Lung (tissue), 12 donors: ENCODE results near the gene DDB1. TPM values are rescaled to one million over a fixed set of nuclear protein-coding genes. Genes with fewer than 3 reads are reported as not detected.

Experiments used
- ATAC-seq: fragments of 200-7000 bp; cut with Tn5 transposase; one replicate; pipeline ENCODE4 v1.9.1; 2020; ENCODE audit warnings: moderate number of reproducible peaks; ENCODE audit not compliant: insufficient read depth, low FRiP score
- DNase-seq, 3 donors: peaks; one replicate each; pipeline ENCODE4 v3.0.0-alpha.2; 2013 to 2017
- H3K27ac ChIP-seq, 2 donors: one replicate each; pipeline ENCODE4 v1.5.1; 2013; ENCODE audit warnings: mild to moderate bottlenecking in 2 of 2, moderate library complexity in 2 of 2, control low read depth in 1 of 2, inconsistent platforms in 1 of 2, low read depth in 1 of 2, low read length in 1 of 2
- H3K27me3 ChIP-seq, 3 donors: one replicate each; pipeline ENCODE4 v1.5.1; 2013; ENCODE audit warnings: low read length in 2 of 3; ENCODE audit not compliant: control insufficient read depth in 3 of 3, insufficient read depth in 3 of 3
- H3K36me3 ChIP-seq, 4 donors: one replicate each; pipeline ENCODE4 v1.5.1; 2013; ENCODE audit warnings: low read length in 4 of 4, mild to moderate bottlenecking in 1 of 4, moderate library complexity in 1 of 4; ENCODE audit not compliant: control insufficient read depth in 4 of 4, insufficient read depth in 4 of 4
- H3K4me1 ChIP-seq, 5 donors: one replicate each; pipeline ENCODE4 v1.5.1; 2013; ENCODE audit warnings: low read length in 5 of 5, mild to moderate bottlenecking in 2 of 5, moderate library complexity in 1 of 5; ENCODE audit not compliant: control insufficient read depth in 5 of 5, insufficient read depth in 5 of 5
- H3K4me3 ChIP-seq: one replicate; pipeline ENCODE4 v1.5.1; 2013; ENCODE audit warnings: mild to moderate bottlenecking, control low read depth, moderate library complexity
- H3K9ac ChIP-seq, 2 donors: one replicate each; pipeline ENCODE4 v1.5.1; 2013; ENCODE audit warnings: low read length in 2 of 2, control low read depth in 1 of 2; ENCODE audit not compliant: insufficient read depth in 1 of 2
- H3K9me3 ChIP-seq, 4 donors: one replicate each; pipeline ENCODE4 v1.5.1; 2013; ENCODE audit warnings: low read length in 3 of 4, mild to moderate bottlenecking in 1 of 4, moderate library complexity in 1 of 4; ENCODE audit not compliant: control insufficient read depth in 4 of 4, insufficient read depth in 3 of 4
- CTCF ChIP-seq: IDR thresholded peaks from 2 replicates; pipeline ENCODE4 v1.5.1; 2012; ENCODE audit warnings: mild to moderate bottlenecking; ENCODE audit errors: control extremely low read depth, extremely low read depth
- WGBS, 2 donors: extraction: QIAGEN DNeasy Blood & Tissue Kit; methylation state at CpG; one replicate each; pipeline ENCODE4 v1.1.7; 2013; 5-methylcytosine and 5-hydroxymethylcytosine counted together
- polyA plus RNA-seq, 2 donors: library from polyadenylated mRNA; stranded (reverse); fragments of 200-250 nt; gene quantifications; one replicate each; pipeline ENCODE4 v1.2.1, GENCODE V29; 2013
- total RNA-seq, 2 donors: library from RNA; depleted of rRNA in 1 of 2; stranded (reverse); fragments of >200 nt in 1 of 2; gene quantifications; one replicate each; pipeline ENCODE4 v1.2.1, GENCODE V29; 2014 to 2021
- donor health status: control.
- donor health status: control.
- donor health status: Bipolar disorder and iron deficiency.
- donor health status: healthy.
- donor health status: DM: yes; HTN: yes; CAD: no.

Gene DDB1
- total and polyA plus RNA-seq, 4 donors = 88.5 to 184 (median 121) TPM

GRCh38 chr11:61266602-61267001, 66.3 kb downstream of the DDB1 start:
- DNase-seq (no peak), ATAC-seq (no peak)
- no peaks in the 10 kb centered on the region for H3K36me3 ChIP-seq
- no peaks in the 10 kb centered on the region for H3K4me1 ChIP-seq
- no peaks in the 10 kb centered on the region for H3K9me3 ChIP-seq
- no peaks in the 10 kb centered on the region for H3K27me3 ChIP-seq
- H3K27ac ChIP-seq = no peak overlapping the region
- WGBS, 2 donors = 72 to 85% methylated on average over 4 of the region's 4 CpGs
- H3K9ac ChIP-seq = no peak overlapping the region
- no peak for TF ChIP-seq CTCF
- H3K4me3 ChIP-seq = no peak overlapping the region

DNA sequence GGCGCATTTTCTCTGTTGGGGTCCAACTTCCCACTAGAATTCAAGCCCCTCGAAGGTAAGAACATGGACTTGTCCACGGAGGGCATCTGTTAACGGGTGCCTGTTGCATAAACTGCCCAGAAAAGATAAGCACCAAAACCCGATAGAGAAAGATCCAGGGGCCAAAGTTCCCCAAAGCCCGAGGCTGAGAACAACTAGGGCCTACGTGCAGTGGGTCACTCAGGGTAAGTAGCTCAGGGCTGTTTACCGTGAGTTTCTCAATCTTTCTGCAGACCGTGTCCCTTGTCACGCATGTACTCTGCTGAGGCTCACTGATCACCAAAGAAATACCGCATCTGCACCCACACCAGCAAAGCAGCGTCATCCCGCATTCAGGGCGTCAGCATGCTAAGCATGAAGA, 67.5 kb downstream of the DDB1 start:
- 92 to 95% methylated on average over 14 of the region's 14 CpGs for WGBS, 2 donors

GRCh38 chr11:61264795-61265194, 68.1 kb downstream of the DDB1 start:
- WGBS, 2 donors = 93 to 95% methylated on average over 14 of the region's 14 CpGs
- H3K9me3 ChIP-seq = no peaks in the 10 kb centered on the region
- H3K27ac ChIP-seq = no peak overlapping the region
- no peak for TF ChIP-seq CTCF
- H3K9ac ChIP-seq = no peak overlapping the region
- no peak for ATAC-seq
- H3K27me3 ChIP-seq = no peaks in the 10 kb centered on the region
- H3K4me3 ChIP-seq = no peak overlapping the region
- H3K36me3 ChIP-seq = no peaks in the 10 kb centered on the region
- DNase-seq = no peak
- no peaks in the 10 kb centered on the region for H3K4me1 ChIP-seq

More for the DNA sequence above, 67.5 kb downstream of the DDB1 start:
- no peaks in the 10 kb centered on the region for H3K4me1 ChIP-seq
- no peak overlapping the region for H3K27ac ChIP-seq
- no peaks in the 10 kb centered on the region for H3K27me3 ChIP-seq
- no peak overlapping the region for H3K4me3 ChIP-seq
- no peaks in the 10 kb centered on the region for H3K9me3 ChIP-seq
- DNase-seq (no peak), ATAC-seq (no peak)
- H3K9ac ChIP-seq = no peak overlapping the region
- no peaks in the 10 kb centered on the region for H3K36me3 ChIP-seq
- TF ChIP-seq CTCF = no peak

GRCh38 chr11:61264371-61264770, 68.5 kb downstream of the DDB1 start:
- WGBS, 2 donors = 93% methylated on average over 6 of the region's 6 CpGs
- ATAC-seq = no peak
- no peaks in the 10 kb centered on the region for H3K9me3 ChIP-seq
- H3K4me1 ChIP-seq = no peaks in the 10 kb centered on the region
- no peaks in the 10 kb centered on the region for H3K36me3 ChIP-seq
- H3K27ac ChIP-seq = no peak overlapping the region
- no peak overlapping the region for H3K9ac ChIP-seq
- H3K4me3 ChIP-seq = no peak overlapping the region
- peaks cover 0 to 2% (median 0%) of the 10 kb centered on the region in 3 donors for H3K27me3 ChIP-seq
- DNase-seq = no peak
- TF ChIP-seq CTCF = no peak
